ENCODE measurements around the gene MAMLD1. TPM values are rescaled to one million over a fixed set of nuclear protein-coding genes. Genes with fewer than 3 reads are reported as not detected.

MAMLD1 gene
- under 1 TPM; 0.44 to 0.68 TPM for total RNA-seq
- polyA plus RNA-seq (2013, experiment 1 of 2), result 3.5 TPM
- polyA plus RNA-seq (2013, experiment 2 of 2), result 3.1 TPM
- long read RNA-seq, experiment 1, result 0 reads
- long read RNA-seq, experiment 2, full-length matches to known transcripts, result 1 of 1 reads
- long read RNA-seq, experiment 2, partial matches to known transcripts, result 0 of 1 reads
- long read RNA-seq, experiment 2, other reads (novel, unspliced or antisense), result 0 of 1 reads
- long read RNA-seq, experiment 3, result 0 reads
- long read RNA-seq, experiment 4, result 0 reads

- WGBS, 2 experiments (ENCODE audit: insufficient coverage in 1 of 2, insufficient read length in 1 of 2), result 0% methylated on average over 4 to 77 of the region's 88 CpGs
Observed at GRCh38 chrX:150362599-150363481, at the start of gene MAMLD1. TSS of gene MAMLD1 (plus strand) at chrX:150363317. CDS start at chrX:150445517, 82,200 bp downstream.

DNA sequence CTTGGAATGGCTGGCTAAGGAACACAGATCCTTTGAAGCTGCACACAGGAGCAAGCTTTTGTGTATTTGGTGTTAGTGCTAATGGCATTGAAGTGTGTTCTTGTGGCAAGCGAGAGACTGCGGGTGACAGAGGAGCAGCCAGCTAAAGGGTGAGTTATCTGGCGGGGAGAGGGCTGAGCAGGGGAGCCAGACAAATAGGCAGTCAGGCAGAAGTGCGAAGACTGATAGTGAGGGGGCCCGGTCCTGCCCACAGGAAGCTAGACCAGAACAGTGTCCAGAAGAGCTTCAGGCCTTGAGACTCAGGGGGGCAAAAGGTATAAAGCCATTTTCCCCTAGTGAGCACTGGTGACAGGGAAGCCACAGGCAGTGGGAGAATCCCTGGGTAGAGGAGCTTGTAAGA lies 49.6 kb upstream of the MAMLD1 start:
- Mint-ChIP-seq H3K4me3 (no peak overlapping the region), H3K4me1 (peaks cover 7% of the 10 kb centered on the region), H3K36me3 (ENCODE audit: low read depth) (no peaks in the 10 kb centered on the region), H3K27ac (no peak overlapping the region), H3K27me3 (ENCODE audit: insufficient read depth) (no peaks in the 10 kb centered on the region), H3K9me3 (peaks cover 76% of the 10 kb centered on the region)
- 57 to 69% methylated on average over 3 to 5 of the region's 5 CpGs for WGBS, 2 experiments (ENCODE audit: insufficient coverage in 1 of 2, insufficient read length in 1 of 2)
- Histone ChIP-seq H3K4me1 (ENCODE audit: control insufficient read depth, insufficient read depth, low read length) (no peaks in the 10 kb centered on the region), H3K36me3 (ENCODE audit: control insufficient read depth, insufficient read depth, low read length) (no peaks in the 10 kb centered on the region), H3K27ac (ENCODE audit: low read depth, low read length) (no peak overlapping the region), H3K9me3 (ENCODE audit: control insufficient read depth, low read length) (no peaks in the 10 kb centered on the region), H3K27me3 (ENCODE audit: control insufficient read depth, insufficient read depth, low read length, poor library complexity, severe bottlenecking) (no peaks in the 10 kb centered on the region), H3K9ac (ENCODE audit: extremely low read depth, low read length, poor library complexity, severe bottlenecking) (no peak overlapping the region), H3K4me3 (ENCODE audit: low read length) (no peak overlapping the region)
- DNase-seq, result no peak
- TF ChIP-seq CTCF (conservative IDR thresholded peaks at IDR 0.05), result no peak

More at GRCh38 chrX:150362599-150363481, at the start of gene MAMLD1:
- H3K4me1 ChIP-seq (ENCODE audit: control insufficient read depth, insufficient read depth, low read length), result no peaks in the 10 kb centered on the region
- H3K27ac ChIP-seq (ENCODE audit: low read depth, low read length), result no peak within 1 kb of the TSS
- H3K27me3 ChIP-seq (ENCODE audit: control insufficient read depth, insufficient read depth, low read length, poor library complexity, severe bottlenecking), result peaks cover 57% of the 10 kb centered on the region
- Mint-ChIP-seq H3K27ac (no peak within 1 kb of the TSS), H3K27me3 (ENCODE audit: insufficient read depth) (peaks cover 81% of the 10 kb centered on the region), H3K4me1 (peaks cover 13% of the 10 kb centered on the region), H3K4me3 (peak within 1 kb of the TSS; percentile 43), H3K36me3 (ENCODE audit: low read depth) (no peaks in the 10 kb centered on the region), H3K9me3 (peaks cover 49% of the 10 kb centered on the region)
- H3K9ac ChIP-seq (ENCODE audit: extremely low read depth, low read length, poor library complexity, severe bottlenecking), result no peak within 1 kb of the TSS
- peak; percentile 71 for DNase-seq
- H3K36me3 ChIP-seq (ENCODE audit: control insufficient read depth, insufficient read depth, low read length), result no peaks in the 10 kb centered on the region
- H3K9me3 ChIP-seq (ENCODE audit: control insufficient read depth, low read length), result no peaks in the 10 kb centered on the region
- no peak for TF ChIP-seq CTCF (conservative IDR thresholded peaks at IDR 0.05)
- peak within 1 kb of the TSS; percentile 71 for H3K4me3 ChIP-seq (ENCODE audit: low read length)

DNA sequence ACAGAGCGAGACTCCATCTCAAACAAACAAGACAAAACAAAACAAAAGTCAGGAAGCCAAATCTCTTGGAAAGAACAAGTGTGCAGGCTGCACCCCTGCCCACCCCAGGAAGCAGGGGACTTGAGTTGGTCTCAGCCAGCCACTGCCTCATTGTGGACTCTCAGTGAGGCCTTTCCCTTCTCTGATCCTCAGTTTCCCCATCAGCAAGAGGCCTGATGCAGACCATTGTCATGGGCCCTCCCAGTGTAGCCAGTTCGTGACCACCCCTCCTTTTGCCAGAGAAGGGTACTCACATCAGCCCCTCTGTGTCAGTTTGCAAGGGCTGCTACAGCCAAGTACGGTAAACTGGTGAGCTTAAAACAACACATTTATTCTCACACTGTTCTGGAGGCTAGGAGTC lies 48.9 kb upstream of the MAMLD1 start:
- 98 to 100% methylated on average over 1 to 3 of the region's 3 CpGs for WGBS, 2 experiments (ENCODE audit: insufficient coverage in 1 of 2, insufficient read length in 1 of 2)
- no peaks in the 10 kb centered on the region for H3K27me3 Mint-ChIP-seq (ENCODE audit: insufficient read depth)

More for the DNA sequence above, 48.9 kb upstream of the MAMLD1 start:
- Mint-ChIP-seq H3K4me3 (no peak overlapping the region), H3K4me1 (peaks cover 7% of the 10 kb centered on the region), H3K9me3 (peaks cover 71% of the 10 kb centered on the region), H3K27ac (no peak overlapping the region), H3K36me3 (ENCODE audit: low read depth) (no peaks in the 10 kb centered on the region)
- TF ChIP-seq CTCF (conservative IDR thresholded peaks at IDR 0.05), result no peak
- no peak overlapping the region for H3K27ac ChIP-seq (ENCODE audit: low read depth, low read length)
- no peak overlapping the region for H3K4me3 ChIP-seq (ENCODE audit: low read length)
- H3K9me3 ChIP-seq (ENCODE audit: control insufficient read depth, low read length), result no peaks in the 10 kb centered on the region
- no peaks in the 10 kb centered on the region for H3K4me1 ChIP-seq (ENCODE audit: control insufficient read depth, insufficient read depth, low read length)
- no peak overlapping the region for H3K9ac ChIP-seq (ENCODE audit: extremely low read depth, low read length, poor library complexity, severe bottlenecking)
- H3K36me3 ChIP-seq (ENCODE audit: control insufficient read depth, insufficient read depth, low read length), result no peaks in the 10 kb centered on the region
- no peak for DNase-seq
- H3K27me3 ChIP-seq (ENCODE audit: control insufficient read depth, insufficient read depth, low read length, poor library complexity, severe bottlenecking), result no peaks in the 10 kb centered on the region

All from endodermal cell (in vitro differentiated cells).